ENCODE measurements around the gene UTP18. TPM values are rescaled to one million over a fixed set of nuclear protein-coding genes. Genes with fewer than 3 reads are reported as not detected.

The UTP18 gene
- total and polyA plus RNA-seq, 2 of the 8 experiments (the other 6 are each of a cell fraction or from before 2014, with no cell fraction given), result 17.9 to 85.7 TPM

DNA sequence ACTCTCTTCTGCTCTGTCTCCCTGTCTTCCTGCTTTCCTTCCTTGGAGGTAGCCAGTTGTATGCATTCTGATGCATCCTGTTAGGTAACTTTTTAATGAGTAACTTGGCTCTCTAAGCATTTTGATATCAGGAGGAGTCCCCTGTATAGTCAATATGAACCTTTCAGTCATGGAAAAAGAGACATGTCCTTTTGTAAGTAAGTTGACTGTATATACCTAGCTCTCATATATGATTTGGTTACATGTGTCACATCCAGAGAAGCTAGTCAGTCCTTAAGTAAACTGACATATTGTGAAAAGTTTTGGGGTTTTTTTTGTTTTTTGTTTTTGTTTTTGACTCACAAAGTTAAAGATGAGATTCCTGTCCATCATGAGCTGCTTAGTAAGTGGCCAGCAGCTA lies 18.8 kb downstream of the UTP18 start:
- Histone ChIP-seq H3K4ac (replicated peaks; ENCODE audit: insufficient read length, low read depth, low read length) (no peak overlapping the region), H3K4me3 (ENCODE audit: extremely low read depth in 1 of 4, insufficient read depth in 2 of 4, low read depth in 3 of 4, low read length in 4 of 4) (no peak overlapping the region), H4K20me1 (replicated peaks in 1 of 2; ENCODE audit: control insufficient read depth in 1 of 2, insufficient read depth in 2 of 2, low read length in 2 of 2) (peaks cover 2 to 10% of the 10 kb centered on the region in 2 experiments), H2BK120ac (replicated peaks; ENCODE audit: low read depth, low read length) (no peak overlapping the region), H3K79me1 (ENCODE audit: low read depth, low read length) (no peaks in the 10 kb centered on the region), H3K14ac (ENCODE audit: insufficient read length) (no peak overlapping the region), H2AK5ac (ENCODE audit: low read depth, low read length) (no peak overlapping the region), H3K4me1 (replicated peaks in 1 of 4; ENCODE audit: control insufficient read depth in 3 of 4, insufficient read depth in 4 of 4, low read length in 3 of 4) (no peaks in the 10 kb centered on the region), H4K91ac (replicated peaks; ENCODE audit: insufficient read length, low read length) (no peak overlapping the region), H2BK20ac (ENCODE audit: low read length) (no peak overlapping the region), H3K9ac (replicated peaks in 1 of 4; ENCODE audit: extremely low read depth in 1 of 4, low read depth in 3 of 4, low read length in 3 of 4) (no peak overlapping the region), H3K4me2 (ENCODE audit: insufficient read depth in 1 of 2, low read depth in 2 of 2, low read length in 2 of 2) (no peak overlapping the region), H3K27me3 (replicated peaks in 1 of 4; ENCODE audit: control insufficient read depth in 3 of 4, extremely low read depth in 1 of 4, insufficient read depth in 3 of 4, low read length in 3 of 4) (no peaks in the 10 kb centered on the region), H3K18ac (ENCODE audit: extremely low read depth, low read length) (no peak overlapping the region), H3K79me2 (ENCODE audit: control insufficient read depth in 1 of 2, insufficient read depth in 2 of 2, low read length in 2 of 2) (0 out of 4 replicates have a peak, but pooled peaks cover 0 to under 1% of the 10 kb centered on the region in 2 experiments), H3K27ac (ENCODE audit: low read depth, low read length) (no peak overlapping the region), H2BK5ac (ENCODE audit: low read depth, low read length) (no peak overlapping the region), H2AFZ (ENCODE audit: low read length) (no peak overlapping the region), H3K36me3 (ENCODE audit: control insufficient read depth in 2 of 4, insufficient read depth in 4 of 4, low read length in 3 of 4) (peaks cover 17 to 79% (median 45%) of the 10 kb centered on the region in 4 experiments), H3K56ac (replicated peaks; ENCODE audit: insufficient read length, low read depth, low read length) (no peak overlapping the region), H2BK12ac (ENCODE audit: low read depth, low read length) (no peak overlapping the region), H3K23ac (ENCODE audit: insufficient read length) (no peak overlapping the region), H3K9me3 (ENCODE audit: insufficient read depth in 2 of 2, low read depth in 1 of 2, low read length in 1 of 2) (no peaks in the 10 kb centered on the region), H3K23me2 (ENCODE audit: low read depth, low read length) (no peaks in the 10 kb centered on the region), H4K5ac (ENCODE audit: insufficient read length, low read depth, low read length) (no peak overlapping the region), H2BK15ac (ENCODE audit: low read length) (no peak overlapping the region), H4K8ac (ENCODE audit: extremely low read depth, insufficient read depth, low read length) (no peak overlapping the region)
- FAIRE-seq (no peak), DNase-seq (ENCODE audit: low read depth in 1 of 2, low spot score in 2 of 2) (no peak)
- POLR2A ChIA-PET (ENCODE audit: partially characterized antibody), result interaction anchor here (1.2 to 1.3 kb wide), 2 partner anchors 10 to 21 kb away, joined by 3 to 4 read pairs; no protein-coding TSS in a partner anchor
- CTCF ChIA-PET (ENCODE audit: partially characterized antibody), result interaction anchor here (1.7 kb wide), 1 partner anchor 19 kb away, joined by 5 read pairs; no protein-coding TSS in a partner anchor
- TF ChIP-seq ATF2 (IDR thresholded peaks at IDR 0.05; ENCODE audit: low read length) (no peak), GTF2F1 (IDR thresholded peaks at IDR 0.05; ENCODE audit: borderline replicate concordance, low read depth, low read length) (no peak), SRF (IDR thresholded peaks at IDR 0.05; ENCODE audit: low read depth, low read length) (no peak), SP4 (IDR thresholded peaks at IDR 0.05; ENCODE audit: low read length) (no peak), BCL11A (IDR thresholded peaks at IDR 0.05; ENCODE audit: low read depth in 2 of 2, low read length in 2 of 2) (no peak), CEBPB (IDR thresholded peaks at IDR 0.05; ENCODE audit: low read depth, low read length) (no peak)
